GM12865 (cell line): ENCODE data around the gene CDK11A.

Source experiments
- DNase-seq: peaks from one replicate; pipeline ENCODE4 v3.0.0; 2010; ENCODE audit warnings: low read depth
- H3K4me3 ChIP-seq: 2 replicates; pipeline ENCODE4 v1.5.1; 2011; ENCODE audit warnings: mild to moderate bottlenecking, low read depth, low read length, control low read depth
- CTCF ChIP-seq: IDR thresholded peaks from 2 replicates; pipeline ENCODE4 v1.5.1; 2011; ENCODE audit warnings: low read length, control low read depth, low read depth, inconsistent platforms; ENCODE audit not compliant: insufficient read depth; ENCODE audit errors: missing control alignments

The CDK11A gene

DNA sequence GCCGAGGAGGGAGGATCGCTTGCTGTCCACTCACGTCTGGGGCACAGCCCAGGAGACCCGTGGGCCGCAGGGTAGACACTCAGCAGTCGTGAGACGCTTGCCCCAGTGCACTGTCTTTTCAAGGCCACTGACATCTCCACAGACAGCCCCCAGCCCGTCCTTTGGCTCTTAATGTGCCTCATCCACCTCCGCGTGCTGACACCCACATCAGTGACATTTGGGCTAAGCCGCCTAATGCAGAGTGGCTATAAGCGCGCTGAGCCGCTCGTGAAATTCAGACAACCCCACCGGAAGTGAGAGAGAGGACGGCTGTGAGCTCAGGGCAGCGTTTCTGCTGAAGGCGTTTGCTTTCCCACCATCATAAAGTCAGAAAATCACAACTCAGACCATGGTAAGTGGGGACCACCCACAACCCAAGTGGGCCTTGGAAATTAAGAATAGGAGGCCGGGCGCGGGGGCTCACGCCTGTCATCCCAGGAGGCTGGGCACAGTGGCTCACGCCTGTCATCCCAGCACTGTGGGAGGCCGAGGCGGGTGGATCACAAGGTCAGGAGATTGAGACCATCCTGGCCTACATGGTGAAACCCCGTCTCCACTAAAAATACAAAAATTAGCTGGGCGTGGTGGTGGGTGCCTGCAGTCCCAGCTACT, 40.0 kb downstream of the CDK11A start:
- DNase-seq, result no peak
- H3K4me3 ChIP-seq, result no peak overlapping the region
- TF ChIP-seq CTCF, result no peak

DNA sequence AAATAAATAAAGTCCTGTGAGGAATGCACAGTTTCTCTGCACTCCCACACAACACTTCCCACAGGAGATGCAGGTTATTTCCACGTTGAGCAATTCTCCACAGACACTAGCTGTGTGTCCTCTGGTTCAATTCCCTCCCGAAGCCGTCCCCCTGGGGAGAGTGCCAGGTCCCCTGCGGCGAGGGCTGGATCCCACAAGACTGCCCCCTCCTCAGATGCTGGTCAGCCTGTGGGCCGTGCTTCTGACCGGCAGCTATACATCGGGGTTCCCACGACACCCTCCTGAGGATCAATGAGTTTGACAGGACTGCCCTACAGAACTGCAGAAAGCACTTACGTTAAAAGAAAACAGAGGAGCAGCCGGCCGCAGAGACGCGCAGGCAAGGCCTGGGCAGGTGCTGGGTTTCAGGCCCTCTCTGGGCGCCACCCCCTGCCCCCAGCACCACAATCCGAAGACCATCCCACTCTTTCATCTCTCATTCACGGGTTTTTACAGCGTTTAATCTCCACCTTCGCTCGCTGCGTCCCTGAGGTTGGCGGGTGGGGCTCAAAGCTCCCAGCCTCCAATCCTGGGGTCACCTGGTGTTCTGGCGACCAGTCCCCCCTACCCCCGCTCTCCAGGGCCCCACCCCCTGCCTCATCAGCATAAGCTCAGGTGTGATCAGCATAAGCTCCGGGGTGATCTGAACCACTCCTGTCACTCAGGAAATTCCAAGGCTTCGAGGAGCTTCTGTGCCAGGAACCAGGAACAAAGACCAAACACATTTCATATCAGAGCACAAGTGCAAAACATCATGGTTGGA, 40.9 kb downstream of the CDK11A start:
- no peak overlapping the region for H3K4me3 ChIP-seq
- TF ChIP-seq CTCF, result no peak
- DNase-seq, result no peak

DNA sequence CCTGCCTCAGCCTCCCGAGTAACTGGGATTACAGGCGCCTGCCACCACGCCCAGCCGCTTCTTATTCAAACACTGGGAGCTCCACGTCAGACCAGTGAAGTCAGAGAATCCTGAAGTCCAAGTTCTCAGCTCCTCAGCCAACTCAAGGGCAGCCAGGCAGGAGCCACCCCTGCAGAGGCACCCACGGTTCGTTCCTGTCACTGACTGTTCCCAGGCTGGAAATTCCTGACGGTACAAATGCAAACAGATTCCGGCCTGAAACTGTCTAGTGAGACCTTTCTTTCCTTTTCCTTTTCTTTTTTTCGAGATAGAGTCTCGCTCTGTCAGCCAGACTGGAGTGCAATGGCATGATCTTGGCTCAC, 43.3 kb downstream of the CDK11A start:
- no peak overlapping the region for H3K4me3 ChIP-seq
- TF ChIP-seq CTCF, result no peak
- no peak for DNase-seq

- no peak for TF ChIP-seq CTCF
- no peak overlapping the region for H3K4me3 ChIP-seq
- no peak for DNase-seq
These were observed 43.9 kb downstream of the CDK11A start for GRCh38 chr1:1680031-1680911.

- DNase-seq, result peak; percentile 92
- TF ChIP-seq CTCF, result peak; percentile 86
These were observed 45.4 kb downstream of the CDK11A start for GRCh38 chr1:1678581-1679380.

More at GRCh38 chr1:1678581-1679380, 45.4 kb downstream of the CDK11A start:
- H3K4me3 ChIP-seq, result peak overlapping the region; percentile 41
